ENCODE data around the gene CPEB3.

The CPEB3 gene

GRCh38 chr10:92173996-92174395 is 116.9 kb downstream of the CPEB3 start:
- no peak for DNase-seq (ENCODE audit: low read depth)
- no peak for TF ChIP-seq CTCF (IDR thresholded peaks at IDR 0.05; ENCODE audit: low read depth, low read length, missing control alignments)

GRCh38 chr10:92164036-92164696 is 126.7 kb downstream of the CPEB3 start:
- DNase-seq (ENCODE audit: low read depth): no peak
- no peak for TF ChIP-seq CTCF (IDR thresholded peaks at IDR 0.05; ENCODE audit: low read depth, low read length, missing control alignments)
- no peak overlapping the region for H3K4me3 ChIP-seq (ENCODE audit: low read depth, low read length)

More at GRCh38 chr10:92173996-92174395, 116.9 kb downstream of the CPEB3 start:
- H3K4me3 ChIP-seq (ENCODE audit: low read depth, low read length): no peak overlapping the region

- H3K4me3 ChIP-seq (ENCODE audit: low read depth, low read length): no peak overlapping the region
- DNase-seq (ENCODE audit: low read depth): no peak
- TF ChIP-seq CTCF (IDR thresholded peaks at IDR 0.05; ENCODE audit: low read depth, low read length, missing control alignments): no peak
Measured at GRCh38 chr10:92162541-92162940, 128.3 kb downstream of the CPEB3 start.

- no peak for DNase-seq (ENCODE audit: low read depth)
- no peak overlapping the region for H3K4me3 ChIP-seq (ENCODE audit: low read depth, low read length)
- TF ChIP-seq CTCF (IDR thresholded peaks at IDR 0.05; ENCODE audit: low read depth, low read length, missing control alignments): no peak
Measured at GRCh38 chr10:92156874-92157773, 133.8 kb downstream of the CPEB3 start.

GRCh38 chr10:92150823-92151222 is 140.1 kb downstream of the CPEB3 start:
- no peak overlapping the region for H3K4me3 ChIP-seq (ENCODE audit: low read depth, low read length)
- TF ChIP-seq CTCF (IDR thresholded peaks at IDR 0.05; ENCODE audit: low read depth, low read length, missing control alignments): no peak
- no peak for DNase-seq (ENCODE audit: low read depth)

GRCh38 chr10:92149261-92149660 is 141.6 kb downstream of the CPEB3 start:
- DNase-seq (ENCODE audit: low read depth): no peak
- TF ChIP-seq CTCF (IDR thresholded peaks at IDR 0.05; ENCODE audit: low read depth, low read length, missing control alignments): no peak
- no peak overlapping the region for H3K4me3 ChIP-seq (ENCODE audit: low read depth, low read length)

Measured in GM12864 (cell line).